ENCODE measurements around the gene PGD. TPM values are rescaled to one million over a fixed set of nuclear protein-coding genes. Genes with fewer than 3 reads are reported as not detected.
"Not testable (repeated sequence)": the region's sequence is repeated elsewhere in the genome, so short reads cannot be mapped to it uniquely, and the experiment has no call there.

Gene PGD
- total RNA-seq, 8 experiments from 2014 or later, result 128 to 504 (median 213) TPM

GRCh38 chr1:10402729-10403274, 3.9 kb downstream of the PGD start:
- H3K27ac ChIP-seq, result no peak overlapping the region
- in situ Hi-C loops (cut with MboI; ENCODE audit: low pct_unique_long_range_greater_than_20kb in 2 of 9, low sequenced_read_pairs in 9 of 9, unreplicated experiment in 9 of 9), result loop anchor here in 2 of 9 experiments (25.0 kb wide), 2 partner anchors 466 to 516 kb away; partner anchors contain the start of genes LZIC (in 1 of the 2) and NMNAT1 (in 1 of the 2)

GRCh38 chr1:10407201-10407600, 8.3 kb downstream of the PGD start:
- 90 to 100% (median 100%) methylated on average over 1 to 2 of the region's 2 CpGs; no CpG with 5 or more reads in 4 of the 10 experiments for WGBS, 10 experiments

More at GRCh38 chr1:10402729-10403274, 3.9 kb downstream of the PGD start:
- WGBS, 10 experiments, result 93 to 100% (median 97%) methylated on average over 2 to 9 of the region's 9 CpGs; no CpG with 5 or more reads in 2 of the 10 experiments
- no peak for ATAC-seq (replicated peaks in 6 of 8)
- Histone ChIP-seq H3K4me3 (no peak overlapping the region), H3K4me1 (replicated peaks in 1 of 2) (peaks cover 10 to 13% of the 10 kb centered on the region in 2 donors)

GRCh38 chr1:10415211-10415930, 16.5 kb downstream of the PGD start:
- no peaks in the 10 kb centered on the region for H3K4me1 ChIP-seq (replicated peaks in 1 of 2)
- in situ Hi-C loops (cut with MboI; ENCODE audit: low pct_unique_long_range_greater_than_20kb in 2 of 9, low sequenced_read_pairs in 9 of 9, unreplicated experiment in 9 of 9), result loop anchor here in 2 of 9 experiments (25.0 kb wide), 2 partner anchors 478 to 528 kb away; partner anchors contain the start of genes LZIC (in 1 of the 2) and NMNAT1 (in 1 of the 2)
- H3K27ac ChIP-seq, result no peak overlapping the region
- 75 to 100% (median 87%) methylated on average over 1 to 5 of the region's 6 CpGs for WGBS, 10 experiments
- H3K4me3 ChIP-seq, result no peak overlapping the region
- ATAC-seq (replicated peaks in 6 of 8), result peak in 6 of 8 experiments; percentile 11 to 81 (median 28)

More at GRCh38 chr1:10407201-10407600, 8.3 kb downstream of the PGD start:
- Histone ChIP-seq H3K4me3 (no peak overlapping the region), H3K4me1 (replicated peaks in 1 of 2) (no peaks in the 10 kb centered on the region), H3K27ac (no peak overlapping the region)
- in situ Hi-C loops (cut with MboI; ENCODE audit: low pct_unique_long_range_greater_than_20kb in 2 of 9, low sequenced_read_pairs in 9 of 9, unreplicated experiment in 9 of 9), result loop anchor here in 2 of 9 experiments (25.0 kb wide), 2 partner anchors 470 to 520 kb away; partner anchors contain the start of genes LZIC (in 1 of the 2) and NMNAT1 (in 1 of the 2)
- ATAC-seq (replicated peaks in 6 of 8), result no peak

GRCh38 chr1:10415967-10416366, 17.1 kb downstream of the PGD start:
- ATAC-seq (replicated peaks in 6 of 8); H3K4me1 ChIP-seq (replicated peaks in 1 of 2); H3K4me3 ChIP-seq; H3K27ac ChIP-seq: not testable (repeated sequence)
- in situ Hi-C loops (cut with MboI; ENCODE audit: low pct_unique_long_range_greater_than_20kb in 2 of 9, low sequenced_read_pairs in 9 of 9, unreplicated experiment in 9 of 9), result loop anchor here in 2 of 9 experiments (25.0 kb wide), 2 partner anchors 479 to 529 kb away; partner anchors contain the start of genes LZIC (in 1 of the 2) and NMNAT1 (in 1 of the 2)
- WGBS, 10 experiments, result 86 to 100% (median 100%) methylated on average over 1 of the region's 1 CpG; no CpG with 5 or more reads in 2 of the 10 experiments

GRCh38 chr1:10418741-10419140, 19.9 kb downstream of the PGD start:
- WGBS, 10 experiments, result 75 to 100% (median 100%) methylated on average over 2 to 8 of the region's 8 CpGs; no CpG with 5 or more reads in 1 of the 10 experiments
- in situ Hi-C loops (cut with MboI; ENCODE audit: low pct_unique_long_range_greater_than_20kb in 2 of 9, low sequenced_read_pairs in 9 of 9, unreplicated experiment in 9 of 9), result loop anchor here in 2 of 9 experiments (25.0 kb wide), 2 partner anchors 481 to 531 kb away; partner anchors contain the start of genes LZIC (in 1 of the 2) and NMNAT1 (in 1 of the 2)
- not testable (repeated sequence) for H3K4me3 ChIP-seq; H3K27ac ChIP-seq; H3K4me1 ChIP-seq (replicated peaks in 1 of 2)
- peak in 1 of 8 experiments; percentile 2 for ATAC-seq (replicated peaks in 6 of 8)

GRCh38 chr1:10419351-10419750, 20.5 kb downstream of the PGD start:
- Histone ChIP-seq H3K27ac (no peak overlapping the region), H3K4me1 (replicated peaks in 1 of 2) (no peaks in the 10 kb centered on the region), H3K4me3 (no peak overlapping the region)
- 93 to 100% (median 98%) methylated on average over 2 to 14 of the region's 15 CpGs; no CpG with 5 or more reads in 3 of the 10 experiments for WGBS, 10 experiments
- peak in 2 of 8 experiments; percentile 28 to 31 for ATAC-seq (replicated peaks in 6 of 8)
- in situ Hi-C loops (cut with MboI; ENCODE audit: low pct_unique_long_range_greater_than_20kb in 2 of 9, low sequenced_read_pairs in 9 of 9, unreplicated experiment in 9 of 9), result loop anchor here in 2 of 9 experiments (25.0 kb wide), 2 partner anchors 482 to 532 kb away; partner anchors contain the start of genes LZIC (in 1 of the 2) and NMNAT1 (in 1 of the 2)

GRCh38 chr1:10421637-10422036, 22.8 kb downstream of the PGD start:
- ATAC-seq (replicated peaks in 6 of 8), result peak in 1 of 8 experiments; percentile 15
- Histone ChIP-seq H3K4me3 (no peak overlapping the region), H3K27ac (no peak overlapping the region), H3K4me1 (replicated peaks in 1 of 2) (no peaks in the 10 kb centered on the region)
- in situ Hi-C loops (cut with MboI; ENCODE audit: low pct_unique_long_range_greater_than_20kb in 2 of 9, low sequenced_read_pairs in 9 of 9, unreplicated experiment in 9 of 9), result loop anchor here in 4 of 9 experiments (10.0 to 25.0 kb wide), 3 partner anchors 484 to 547 kb away; partner anchors contain the start of genes LZIC (in 1 of the 4) and NMNAT1 (in 1 of the 4)
- 80 to 100% (median 95%) methylated on average over 1 to 5 of the region's 5 CpGs; no CpG with 5 or more reads in 2 of the 10 experiments for WGBS, 10 experiments

GRCh38 chr1:10424034-10424433, 25.2 kb downstream of the PGD start:
- H3K4me3 ChIP-seq, result no peak overlapping the region
- peak in 3 of 8 experiments; percentile 55 to 71 (median 62) for ATAC-seq (replicated peaks in 6 of 8)
- H3K4me1 ChIP-seq (replicated peaks in 1 of 2), result no peaks in the 10 kb centered on the region
- WGBS, 10 experiments, result 20 to 100% (median 75%) methylated on average over 1 to 5 of the region's 9 CpGs; no CpG with 5 or more reads in 2 of the 10 experiments
- no peak overlapping the region for H3K27ac ChIP-seq
- in situ Hi-C loops (cut with MboI; ENCODE audit: low pct_unique_long_range_greater_than_20kb in 2 of 9, low sequenced_read_pairs in 9 of 9, unreplicated experiment in 9 of 9), result loop anchor here in 4 of 9 experiments (10.0 to 25.0 kb wide), 3 partner anchors 487 to 549 kb away; partner anchors contain the start of genes LZIC (in 1 of the 4) and NMNAT1 (in 1 of the 4)

- in situ Hi-C loops (cut with MboI; ENCODE audit: low pct_unique_long_range_greater_than_20kb in 2 of 9, low sequenced_read_pairs in 9 of 9, unreplicated experiment in 9 of 9), result loop anchor here in 4 of 9 experiments (10.0 to 25.0 kb wide), 3 partner anchors 487 to 550 kb away; partner anchors contain the start of genes LZIC (in 1 of the 4) and NMNAT1 (in 1 of the 4)
- H3K27ac ChIP-seq, result no peak overlapping the region
- no peak for ATAC-seq (replicated peaks in 6 of 8)
- no peak overlapping the region for H3K4me3 ChIP-seq
- no peaks in the 10 kb centered on the region for H3K4me1 ChIP-seq (replicated peaks in 1 of 2)
- WGBS, 10 experiments, result 75 to 100% (median 85%) methylated on average over 3 to 8 of the region's 8 CpGs
Observed at GRCh38 chr1:10424651-10425050, 25.8 kb downstream of the PGD start.

- in situ Hi-C loops (cut with MboI; ENCODE audit: low pct_unique_long_range_greater_than_20kb in 2 of 9, low sequenced_read_pairs in 9 of 9, unreplicated experiment in 9 of 9), result loop anchor here in 2 of 9 experiments (10.0 kb wide), 1 partner anchor 551 kb away; no protein-coding TSS in a partner anchor
- not testable (repeated sequence) for H3K27ac ChIP-seq; ATAC-seq (replicated peaks in 6 of 8); H3K4me1 ChIP-seq (replicated peaks in 1 of 2); H3K4me3 ChIP-seq
- WGBS, 10 experiments, result 33 to 63% (median 57%) methylated on average over 1 to 3 of the region's 21 CpGs; no CpG with 5 or more reads in 7 of the 10 experiments
Observed at GRCh38 chr1:10425826-10426534, 27.1 kb downstream of the PGD start.

GRCh38 chr1:10426535-10426848, 27.6 kb downstream of the PGD start:
- not testable (repeated sequence) for H3K4me3 ChIP-seq; ATAC-seq (replicated peaks in 6 of 8); H3K4me1 ChIP-seq (replicated peaks in 1 of 2); H3K27ac ChIP-seq
- in situ Hi-C loops (cut with MboI; ENCODE audit: low pct_unique_long_range_greater_than_20kb in 2 of 9, low sequenced_read_pairs in 9 of 9, unreplicated experiment in 9 of 9), result loop anchor here in 2 of 9 experiments (10.0 kb wide), 1 partner anchor 552 kb away; no protein-coding TSS in a partner anchor
- no CpG with 5 or more reads among the region's 21 CpGs for WGBS, 10 experiments

GRCh38 chr1:10428984-10429383, 30.1 kb downstream of the PGD start:
- Histone ChIP-seq H3K4me1 (replicated peaks in 1 of 2) (peaks cover 14 to 21% of the 10 kb centered on the region in 2 donors), H3K27ac (no peak overlapping the region), H3K4me3 (no peak overlapping the region)
- in situ Hi-C loops (cut with MboI; ENCODE audit: low pct_unique_long_range_greater_than_20kb in 2 of 9, low sequenced_read_pairs in 9 of 9, unreplicated experiment in 9 of 9), result loop anchor here in 2 of 9 experiments (10.0 kb wide), 1 partner anchor 554 kb away; no protein-coding TSS in a partner anchor
- WGBS, 10 experiments, result 60 to 100% (median 75%) methylated on average over 1 to 4 of the region's 5 CpGs; no CpG with 5 or more reads in 5 of the 10 experiments
- ATAC-seq (replicated peaks in 6 of 8), result no peak
